HEK293 (cell line): Measurements from ENCODE around the gene STX1B.

Experiments used
- CTCF ChIA-PET: fragments of 350-600 bp; formaldehyde crosslinking; extraction: SDS; loops from one replicate; lab custom pipeline; 2021; ENCODE audit warnings: antibody characterized with exemption; lab: Yijun Ruan, JAX
- POLR2A ChIA-PET: fragments of 300-600 bp; formaldehyde crosslinking; extraction: SDS; loops from one replicate; lab custom pipeline; 2020; ENCODE audit warnings: antibody characterized with exemption, inconsistent platforms; lab: Yijun Ruan, JAX
- H3K27ac ChIP-seq: fragments of 200-500 bp; sonication (Bioruptor generic); 2 replicates; pipeline ENCODE4 v1.5.1; 2014; ENCODE audit warnings: low read depth, low read length, control low read depth, inconsistent platforms; ENCODE audit errors: extremely low read depth
- H3K36me3 ChIP-seq, 2 experiments: fragments of 200-500 bp in 1 of 2; sonication (Bioruptor generic) in 1 of 2; 1 replicate in 1 of 2; 2 replicates in 1 of 2; pipeline ENCODE4 v1.5.1; 2014 to 2017; ENCODE audit warnings: inconsistent platforms in 2 of 2, low read length in 2 of 2; ENCODE audit not compliant: control insufficient read depth in 2 of 2, insufficient read depth in 1 of 2
- H3K4me1 ChIP-seq: fragments of 200-500 bp; sonication (Bioruptor generic); 2 replicates; pipeline ENCODE4 v1.5.1; 2014; ENCODE audit warnings: mild to moderate bottlenecking, low read length, inconsistent platforms; ENCODE audit not compliant: control insufficient read depth, insufficient read depth
- H3K4me3 ChIP-seq: 2 replicates; pipeline ENCODE4 v1.5.1; 2011; ENCODE audit warnings: low read depth, mild to moderate bottlenecking, control low read depth, low read length, moderate library complexity
- H3K9me3 ChIP-seq: fragments of 200-500 bp; sonication (Bioruptor generic); 2 replicates; pipeline ENCODE4 v1.5.1; 2014; ENCODE audit warnings: low read depth, low read length, inconsistent platforms; ENCODE audit not compliant: control insufficient read depth, insufficient read depth
- ATF2 ChIP-seq: fragments of 450-650 bp; formaldehyde crosslinking; IDR thresholded peaks from 2 replicates; pipeline ENCODE4 v1.5.1; 2016; ENCODE audit warnings: missing biosample characterization, missing genetic modification characterization, low read depth
- IKZF3 ChIP-seq: fragments of 450-650 bp; IDR thresholded peaks from 2 replicates; pipeline ENCODE4 v1.5.0; 2018; ENCODE audit warnings: missing biosample characterization, mild to moderate bottlenecking, missing genetic modification characterization, moderate library complexity
- KLF17 ChIP-seq: fragments of 450-650 bp; formaldehyde crosslinking; IDR thresholded peaks from 2 replicates; pipeline ENCODE4 v1.5.1; 2016; ENCODE audit warnings: missing biosample characterization, missing genetic modification characterization
- KLF7 ChIP-seq: fragments of 450-650 bp; formaldehyde crosslinking; IDR thresholded peaks from 2 replicates; pipeline ENCODE4 v1.5.1; 2016; ENCODE audit warnings: missing biosample characterization, missing genetic modification characterization, borderline replicate concordance
- KLF9 ChIP-seq: fragments of 450-650 bp; formaldehyde crosslinking; IDR thresholded peaks from 2 replicates; pipeline ENCODE4 v1.5.1; 2016; ENCODE audit warnings: missing biosample characterization, missing genetic modification characterization, low read depth
- MEIS1 ChIP-seq: sonication (generic); formaldehyde crosslinking; IDR thresholded peaks from 2 replicates; pipeline ENCODE4 v1.8.1; 2022; ENCODE audit warnings: missing genetic modification reagents, mild to moderate bottlenecking, borderline replicate concordance
- PRDM1 ChIP-seq: fragments of 450-650 bp; formaldehyde crosslinking; IDR thresholded peaks from 2 replicates; pipeline ENCODE4; 2016; ENCODE audit warnings: missing biosample characterization, missing genetic modification characterization
- SP7 ChIP-seq: fragments of 450-650 bp; formaldehyde crosslinking; IDR thresholded peaks from 2 replicates; pipeline ENCODE4 v1.5.1; 2016; ENCODE audit warnings: missing biosample characterization, missing genetic modification characterization
- TCF7L2 ChIP-seq: IDR thresholded peaks from 2 replicates; pipeline ENCODE4 v1.6.1; 2011; ENCODE audit warnings: low read depth, mild to moderate bottlenecking, inconsistent platforms, low read length, moderate library complexity, borderline replicate concordance
- YY1 ChIP-seq: fragments of 450-650 bp; formaldehyde crosslinking; IDR thresholded peaks from 2 replicates; pipeline ENCODE4 v1.5.1; 2018; ENCODE audit warnings: missing biosample characterization, missing genetic modification characterization
- YY2 ChIP-seq: fragments of 450-650 bp; formaldehyde crosslinking; IDR thresholded peaks from 2 replicates; pipeline ENCODE4 v1.5.1; 2016; ENCODE audit warnings: missing biosample characterization, missing genetic modification characterization
- ZBTB6 ChIP-seq: fragments of 450-650 bp; formaldehyde crosslinking; IDR thresholded peaks from 2 replicates; pipeline ENCODE4 v1.5.1; 2017; ENCODE audit warnings: missing biosample characterization, missing genetic modification characterization
- ZEB2 ChIP-seq: fragments of 450-650 bp; formaldehyde crosslinking; IDR thresholded peaks from 2 replicates; pipeline ENCODE4 v1.5.1; 2016; ENCODE audit warnings: missing biosample characterization, missing genetic modification characterization
- ZFP41 ChIP-seq: fragments of 450-650 bp; formaldehyde crosslinking; IDR thresholded peaks from 2 replicates; pipeline ENCODE4 v1.5.1; 2016; ENCODE audit warnings: missing biosample characterization, missing genetic modification characterization, borderline replicate concordance
- ZFP69B ChIP-seq: fragments of 450-650 bp; formaldehyde crosslinking; IDR thresholded peaks from 2 replicates; pipeline ENCODE4 v1.5.1; 2016; ENCODE audit warnings: missing biosample characterization, missing genetic modification characterization
- ZNF114 ChIP-seq: fragments of 450-650 bp; formaldehyde crosslinking; IDR thresholded peaks from 2 replicates; pipeline ENCODE4 v1.5.0; 2017; ENCODE audit warnings: missing biosample characterization, missing genetic modification characterization
- ZNF157 ChIP-seq: fragments of 450-650 bp; formaldehyde crosslinking; IDR thresholded peaks from 2 replicates; pipeline ENCODE4 v1.5.1; 2016; ENCODE audit warnings: missing biosample characterization, missing genetic modification characterization
- ZNF335 ChIP-seq: fragments of 450-650 bp; formaldehyde crosslinking; conservative IDR thresholded peaks from 2 replicates; pipeline ENCODE4 v1.5.1; 2016; ENCODE audit warnings: missing biosample characterization, missing genetic modification characterization
- ZNF354C ChIP-seq: fragments of 450-650 bp; formaldehyde crosslinking; IDR thresholded peaks from 2 replicates; pipeline ENCODE4 v1.5.1; 2016; ENCODE audit warnings: missing biosample characterization, missing genetic modification characterization, low read depth, borderline replicate concordance
- ZNF37A ChIP-seq: fragments of 450-650 bp; IDR thresholded peaks from 2 replicates; pipeline ENCODE4 v1.5.1; 2018; ENCODE audit warnings: missing biosample characterization, missing genetic modification characterization
- ZNF501 ChIP-seq: fragments of 450-650 bp; formaldehyde crosslinking; IDR thresholded peaks from 2 replicates; pipeline ENCODE4 v1.5.1; 2016; ENCODE audit warnings: missing biosample characterization, missing genetic modification characterization
- ZNF530 ChIP-seq: fragments of 450-650 bp; formaldehyde crosslinking; IDR thresholded peaks from 2 replicates; pipeline ENCODE4 v1.5.1; 2016; ENCODE audit warnings: low read depth, missing biosample characterization, missing genetic modification characterization
- ZNF555 ChIP-seq: fragments of 450-650 bp; formaldehyde crosslinking; conservative IDR thresholded peaks from 2 replicates; pipeline ENCODE4 v1.5.1; 2017; ENCODE audit warnings: missing biosample characterization, mild to moderate bottlenecking, missing genetic modification characterization, inconsistent platforms
- ZNF571 ChIP-seq: fragments of 450-650 bp; formaldehyde crosslinking; IDR thresholded peaks from 2 replicates; pipeline ENCODE4 v1.5.0; 2017; ENCODE audit warnings: missing biosample characterization, missing genetic modification characterization
- ZNF585B ChIP-seq: fragments of 450-650 bp; formaldehyde crosslinking; IDR thresholded peaks from 2 replicates; pipeline ENCODE4 v1.5.1; 2016; ENCODE audit warnings: missing biosample characterization, missing genetic modification characterization
- ZNF621 ChIP-seq: fragments of 450-650 bp; formaldehyde crosslinking; IDR thresholded peaks from 2 replicates; pipeline ENCODE4 v1.5.1; 2017; ENCODE audit warnings: missing biosample characterization, missing genetic modification characterization
- ZNF623 ChIP-seq: fragments of 450-650 bp; formaldehyde crosslinking; IDR thresholded peaks from 2 replicates; pipeline ENCODE4 v1.5.1; 2016; ENCODE audit warnings: missing biosample characterization, missing genetic modification characterization
- ZNF639 ChIP-seq: fragments of 450-650 bp; formaldehyde crosslinking; IDR thresholded peaks from 2 replicates; pipeline ENCODE4 v1.5.1; 2016; ENCODE audit warnings: missing biosample characterization, missing genetic modification characterization
- ZNF747 ChIP-seq: fragments of 450-650 bp; formaldehyde crosslinking; IDR thresholded peaks from 2 replicates; pipeline ENCODE4 v1.5.1; 2016; ENCODE audit warnings: missing biosample characterization, missing genetic modification characterization
- ZNF768 ChIP-seq: fragments of 450-650 bp; formaldehyde crosslinking; IDR thresholded peaks from 2 replicates; pipeline ENCODE4 v1.5.1; 2018; ENCODE audit warnings: missing biosample characterization, mild to moderate bottlenecking, missing genetic modification characterization
- ZNF776 ChIP-seq: fragments of 450-650 bp; formaldehyde crosslinking; IDR thresholded peaks from 2 replicates; pipeline ENCODE4 v1.5.0; 2017; ENCODE audit warnings: missing biosample characterization, missing genetic modification characterization, borderline replicate concordance
- ZNF785 ChIP-seq: fragments of 450-650 bp; formaldehyde crosslinking; IDR thresholded peaks from 2 replicates; pipeline ENCODE4 v1.5.1; 2016; ENCODE audit warnings: missing biosample characterization, missing genetic modification characterization
- ZNF830 ChIP-seq: fragments of 450-650 bp; IDR thresholded peaks from 2 replicates; pipeline ENCODE4 v1.5.0; 2018; ENCODE audit warnings: missing biosample characterization, missing genetic modification characterization, low read depth, mild to moderate bottlenecking, moderate library complexity
- ZNF843 ChIP-seq: fragments of 450-650 bp; formaldehyde crosslinking; IDR thresholded peaks from 2 replicates; pipeline ENCODE4 v1.5.1; 2016; ENCODE audit warnings: missing biosample characterization, missing genetic modification characterization
- ZSCAN23 ChIP-seq: fragments of 450-650 bp; formaldehyde crosslinking; IDR thresholded peaks from 2 replicates; pipeline ENCODE4 v1.5.1; 2016; ENCODE audit warnings: missing biosample characterization, missing genetic modification characterization

Gene STX1B

GRCh38 chr16:30958175-30959079 lies 52.0 kb downstream of the STX1B start:
- ChIA-PET CTCF (interaction anchor here (0.6 to 2.7 kb wide), 5 partner anchors 14 to 203 kb away, joined by 3 to 8 read pairs (median 4); no protein-coding TSS in a partner anchor), POLR2A (interaction anchor here (0.7 to 2.9 kb wide), 5 partner anchors 9 to 159 kb away, joined by 3 to 9 read pairs (median 3); partner anchors contain the start of genes ZNF646 and ZNF668)
- peak overlapping the region; percentile 90 for H3K4me3 ChIP-seq
- H3K9me3 ChIP-seq = no peaks in the 10 kb centered on the region
- peaks cover 2% of the 10 kb centered on the region; the same call in 1 of the 2 replicates for H3K4me1 ChIP-seq
- H3K36me3 ChIP-seq = peaks cover 40 to 50% of the 10 kb centered on the region in 2 experiments
- H3K27ac ChIP-seq = peak overlapping the region; percentile 96; the same call in 1 of the 2 replicates
- no peak for TF ChIP-seq IKZF3
- TF ChIP-seq ZNF768 (tag by site-specific recombination) = no peak
- no peak for TF ChIP-seq YY1 (tag by site-specific recombination)
- no peak for TF ChIP-seq PRDM1 (tag by site-specific recombination)
- no peak for TF ChIP-seq ZNF585B
- TF ChIP-seq ZBTB6 (tag by site-specific recombination) = no peak
- TF ChIP-seq ZNF621 (tag by site-specific recombination) = no peak
- TF ChIP-seq ZNF747 = no peak
- TF ChIP-seq ZNF623 (tag by site-specific recombination) = no peak
- TF ChIP-seq ZNF114 = no peak
- no peak for TF ChIP-seq ZFP69B
- TF ChIP-seq ZNF776 (tag by site-specific recombination) = no peak
- TF ChIP-seq KLF17 = no peak
- TF ChIP-seq ZSCAN23 (tag by site-specific recombination) = no peak
- no peak for TF ChIP-seq ZNF639 (tag by site-specific recombination)
- TF ChIP-seq ZEB2 = no peak
- 0 out of 2 replicates have a peak, but pooled peaks have one; percentile 39 for TF ChIP-seq KLF7 (tag by site-specific recombination)
- TF ChIP-seq ZNF37A (tag by site-specific recombination) = no peak
- TF ChIP-seq MEIS1 (CRISPR knock-in tag) = no peak
- peak; percentile 72 for TF ChIP-seq KLF9 (tag by site-specific recombination)
- no peak for TF ChIP-seq ATF2
- no peak for TF ChIP-seq ZNF843
- TF ChIP-seq TCF7L2 = no peak
- TF ChIP-seq ZFP41 (tag by site-specific recombination) = no peak
- no peak for TF ChIP-seq ZNF555 (tag by site-specific recombination)
- no peak for TF ChIP-seq ZNF501 (tag by site-specific recombination)
- TF ChIP-seq YY2 = no peak
- no peak for TF ChIP-seq ZNF571 (tag by site-specific recombination)
- no peak for TF ChIP-seq ZNF785 (tag by site-specific recombination)
- TF ChIP-seq SP7 = no peak
- TF ChIP-seq ZNF354C (tag by site-specific recombination) = no peak
- no peak for TF ChIP-seq ZNF157 (tag by site-specific recombination)
- TF ChIP-seq ZNF530 = no peak
- no peak for TF ChIP-seq ZNF830 (tag by site-specific recombination)
- TF ChIP-seq ZNF335 (tag by site-specific recombination) = peak; percentile 41
